HepG2 (cell line): ENCODE data around the gene SHANK3. TPM values are rescaled to one million over a fixed set of nuclear protein-coding genes. Genes with fewer than 3 reads are reported as not detected.

Source experiments
- ATAC-seq: fragments of 200-7000 bp; cut with Tn5 transposase; 3 replicates; pipeline ENCODE4 v1.9.1; 2020; ENCODE audit warnings: mild to moderate bottlenecking, moderate library complexity
- BruUV-seq: library from RNA; stranded (reverse); fragments of 400-500 nt; replicated peaks from 2 replicates; lab custom pipeline; 2021; lab: Mats Ljungman, UMichigan
- CTCF ChIA-PET: fragments of 300-600 bp; formaldehyde crosslinking; extraction: SDS; loops from one replicate; lab custom pipeline; 2021; ENCODE audit warnings: low total read pairs, inconsistent platforms, low intra/inter-chr PET ratio; lab: Yijun Ruan, JAX
- POLR2A ChIA-PET: fragments of 350-600 bp; sonication (Branson Sonifier 250); formaldehyde crosslinking; loops from one replicate; lab custom pipeline; 2020; ENCODE audit warnings: antibody characterized with exemption, inconsistent platforms; lab: Yijun Ruan, JAX
- DNase-seq: peaks from one replicate; pipeline ENCODE4 v3.0.0-alpha.2; 2015; ENCODE audit warnings: low spot score
- FAIRE-seq: peaks from 3 replicates; lab custom pipeline; 2011; peaks lifted over from hg19 to GRCh38; lab: Jason Lieb, UNC
- H2AFZ ChIP-seq: one replicate; pipeline ENCODE4 v1.6.1; 2011; ENCODE audit warnings: low read length, inconsistent platforms
- H3K27ac ChIP-seq: fragments of 300-600 bp; 3 replicates; pipeline ENCODE4 v1.8.0; 2011; ENCODE audit warnings: mixed run types, mild to moderate bottlenecking, mixed read lengths, low read length, inconsistent platforms; ENCODE audit not compliant: insufficient read depth; ENCODE audit errors: extremely low read length
- H3K27me3 ChIP-seq, 2 experiments: fragments of 200-600 bp in 1 of 2; 2 replicates in 1 of 2; 3 replicates in 1 of 2; pipeline versions ENCODE4 v1.6.0 to v1.8.0; 2011; ENCODE audit warnings: low read length in 2 of 2, mild to moderate bottlenecking in 2 of 2, moderate library complexity in 2 of 2, inconsistent platforms in 1 of 2; ENCODE audit not compliant: insufficient read depth in 2 of 2, control insufficient read depth in 1 of 2
- H3K36me3 ChIP-seq, 2 experiments: fragments of 200-600 bp in 1 of 2; replicated peaks in 1 of 2; 2 replicates in 1 of 2; 3 replicates in 1 of 2; pipeline versions ENCODE4 v1.5.1 to v1.8.0; 2011; ENCODE audit warnings: low read length in 2 of 2, inconsistent platforms in 1 of 2; ENCODE audit not compliant: insufficient read depth in 2 of 2, control insufficient read depth in 1 of 2
- H3K4me1 ChIP-seq: 2 replicates; pipeline ENCODE4 v1.5.1; 2012; ENCODE audit warnings: low read length, inconsistent platforms; ENCODE audit not compliant: insufficient read depth
- H3K4me2 ChIP-seq: 2 replicates; pipeline ENCODE4 v1.6.0; 2011; ENCODE audit warnings: low read depth, low read length, inconsistent platforms
- H3K4me3 ChIP-seq, 3 experiments: fragments of 200-600 bp in 1 of 3; sonication (generic), shearing (Covaris generic) in 1 of 3; replicated peaks in 1 of 3; 2 replicates each; pipeline ENCODE4 v1.5.1; 2011 to 2016; ENCODE audit warnings: low read length in 3 of 3, inconsistent platforms in 2 of 3, low read depth in 2 of 3, mild to moderate bottlenecking in 2 of 3, control low read depth in 1 of 3, mixed read lengths in 1 of 3; ENCODE audit not compliant: insufficient read depth in 1 of 3
- H3K79me2 ChIP-seq: one replicate; pipeline ENCODE4 v1.6.1; 2011; ENCODE audit warnings: low read length, inconsistent platforms; ENCODE audit not compliant: insufficient read depth
- H3K9ac ChIP-seq: 2 replicates; pipeline ENCODE4 v1.6.0; 2011; ENCODE audit warnings: mild to moderate bottlenecking, low read depth, low read length, inconsistent platforms; ENCODE audit not compliant: insufficient read depth
- H3K9me3 ChIP-seq: 2 replicates; pipeline ENCODE4 v1.5.1; 2012; ENCODE audit warnings: mild to moderate bottlenecking, low read length
- H4K20me1 ChIP-seq: 2 replicates; pipeline ENCODE4 v1.6.0; 2011; ENCODE audit warnings: inconsistent platforms, mild to moderate bottlenecking, low read length, moderate library complexity; ENCODE audit not compliant: insufficient read depth
- GATAD2A ChIP-seq: IDR thresholded peaks from 2 replicates; pipeline ENCODE4 v1.6.1; 2016
- MAFK ChIP-seq, 2 experiments: IDR thresholded peaks in 1 of 2; conservative IDR thresholded peaks in 1 of 2; 2 replicates each; pipeline ENCODE4 v1.6.1; 2011; ENCODE audit warnings: improper control_type of control experiment in 2 of 2, low read length in 2 of 2
- SALL2 ChIP-seq: sonication (generic); formaldehyde crosslinking; IDR thresholded peaks from 2 replicates; pipeline ENCODE4 v1.8.1; 2023; ENCODE audit warnings: mild to moderate bottlenecking, missing genetic modification reagents, inconsistent platforms
- WGBS: methylation state at CpG from one replicate; pipeline ENCODE4 v1.1.6; 2017; ENCODE audit warnings: low lambda C conversion rate; 5-methylcytosine and 5-hydroxymethylcytosine counted together
- in situ Hi-C: cut with HindIII; loops from 2 replicates; pipeline ENCODE4 v1.10.0; 2017; ENCODE audit warnings: low pct_unique_long_range_greater_than_20kb; ENCODE audit not compliant: extremely low pct_ligation_motif_present
- intact Hi-C: fragments of 100-400 bp; cut with micrococcal nuclease; formaldehyde crosslinking; loops from one replicate; pipeline ENCODE4 v1.10.0; 2022; ENCODE audit not compliant: unreplicated experiment
- polyA plus RNA-seq, 8 experiments: library from polyadenylated mRNA; depleted of rRNA in 3 of 8; stranded (reverse) in 7 of 8; unstranded in 1 of 8; fragments of >200 nt; fragmentation: Illumina TruSeq in 4 of 8; extraction: Trizol in 4 of 8; gene quantifications; 2 replicates each; pipeline versions ENCODE4 v1.2.1 to v1.2.3, GENCODE V29; 2011 to 2016; ENCODE audit warnings: low read depth in 4 of 8, missing spikeins in 1 of 8, mixed read lengths in 1 of 8; ENCODE audit not compliant: insufficient read depth in 1 of 8
- total RNA-seq, 5 experiments: library from RNA; depleted of rRNA; stranded (reverse); fragments of >200 nt; fragmentation: Illumina TruSeq; extraction: Trizol; gene quantifications; 2 replicates each; pipeline ENCODE4 v1.2.3, GENCODE V29; 2016; ENCODE audit warnings: low read depth in 1 of 5
- TF ChIP-seq, protein P1 (sequence below): conservative IDR thresholded peaks from 2 replicates; pipeline ENCODE4 v1.6.1; 2018; ENCODE audit warnings: missing genetic modification reagents

SHANK3 gene
- total and polyA plus RNA-seq, 2 of the 13 experiments (the other 11 are each of a cell fraction or from before 2014, with no cell fraction given): 2.9 to 4.6 TPM

DNA sequence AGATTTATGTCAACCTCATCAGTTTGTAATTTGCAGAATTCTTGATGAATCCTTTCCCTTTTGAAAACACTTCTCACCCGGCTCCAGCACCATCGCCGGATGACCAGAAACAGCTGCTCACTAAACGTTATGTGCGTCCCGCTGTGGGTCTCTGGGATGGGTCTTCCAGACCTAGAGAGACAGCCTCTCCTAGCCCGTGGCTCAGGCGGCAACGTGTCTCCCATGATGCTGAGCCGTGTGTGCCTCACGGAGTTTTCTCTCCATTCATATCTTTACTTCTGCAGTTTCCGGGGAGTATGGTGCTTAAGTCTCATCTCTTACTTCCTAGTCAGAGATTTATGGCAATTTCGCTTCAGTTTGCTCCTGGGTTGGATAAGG, 40.4 kb downstream of the SHANK3 start:
- ChIA-PET CTCF (no interaction called here), POLR2A (no interaction called here)
- Histone ChIP-seq H2AFZ (no peak overlapping the region), H4K20me1 (no peaks in the 10 kb centered on the region), H3K9ac (no peak overlapping the region), H3K9me3 (no peaks in the 10 kb centered on the region), H3K4me3 (no peak overlapping the region), H3K36me3 (peaks cover 2 to 7% of the 10 kb centered on the region in 2 experiments; a peak in 4 of 5 replicates), H3K27me3 (no peaks in the 10 kb centered on the region), H3K4me1 (peaks cover 13% of the 10 kb centered on the region; the same call in 1 of the 2 replicates), H3K27ac (no peak overlapping the region), H3K4me2 (no peak overlapping the region), H3K79me2 (no peaks in the 10 kb centered on the region)
- ATAC-seq: no peak
- 98% methylated on average over 13 of the region's 13 CpGs for WGBS
- TF ChIP-seq MAFK (conservative IDR thresholded peaks at IDR 0.05 in 1 of 2, IDR thresholded peaks at IDR 0.05 in 1 of 2; ENCODE audit: low read length in 2 of 2) (peak in 1 of 2 experiments; percentile 20; a peak in 1 of 4 replicates), GATAD2A (CRISPR knock-in tag) (no peak)
- in situ Hi-C loops: no loop called here
- FAIRE-seq: no peak
- intact Hi-C loops: no loop called here
- no TSS peak for BruUV-seq
- DNase-seq: no peak

GRCh38 chr22:50713571-50714056, 41.0 kb downstream of the SHANK3 start:
- Histone ChIP-seq H3K4me3 (no peak overlapping the region), H3K27ac (no peak overlapping the region), H3K4me1 (peaks cover 13% of the 10 kb centered on the region; the same call in 1 of the 2 replicates), H3K27me3 (no peaks in the 10 kb centered on the region), H2AFZ (no peak overlapping the region), H4K20me1 (no peaks in the 10 kb centered on the region), H3K9me3 (no peaks in the 10 kb centered on the region), H3K36me3 (peaks cover 0 to 7% of the 10 kb centered on the region in 2 experiments; a peak in 4 of 5 replicates), H3K4me2 (no peak overlapping the region), H3K79me2 (no peaks in the 10 kb centered on the region), H3K9ac (no peak overlapping the region)
- in situ Hi-C loops: no loop called here
- no TSS peak for BruUV-seq
- POLR2A ChIA-PET: no interaction called here
- 88% methylated on average over 5 of the region's 5 CpGs for WGBS
- no peak for DNase-seq
- ATAC-seq: no peak
- no peak for FAIRE-seq
- TF ChIP-seq SALL2 (CRISPR knock-in tag): no peak
- TF ChIP-seq, protein P1, sequence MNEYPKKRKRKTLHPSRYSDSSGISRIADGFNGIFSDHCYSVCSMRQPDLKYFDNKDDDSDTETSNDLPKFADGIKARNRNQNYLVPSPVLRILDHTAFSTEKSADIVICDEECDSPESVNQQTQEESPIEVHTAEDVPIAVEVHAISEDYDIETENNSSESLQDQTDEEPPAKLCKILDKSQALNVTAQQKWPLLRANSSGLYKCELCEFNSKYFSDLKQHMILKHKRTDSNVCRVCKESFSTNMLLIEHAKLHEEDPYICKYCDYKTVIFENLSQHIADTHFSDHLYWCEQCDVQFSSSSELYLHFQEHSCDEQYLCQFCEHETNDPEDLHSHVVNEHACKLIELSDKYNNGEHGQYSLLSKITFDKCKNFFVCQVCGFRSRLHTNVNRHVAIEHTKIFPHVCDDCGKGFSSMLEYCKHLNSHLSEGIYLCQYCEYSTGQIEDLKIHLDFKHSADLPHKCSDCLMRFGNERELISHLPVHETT (CRISPR knock-in tag): no peak
- CTCF ChIA-PET: no interaction called here
- intact Hi-C loops: no loop called here
